Heart right ventricle (tissue), 16 donors: ENCODE results near the gene RTF1. TPM values are rescaled to one million over a fixed set of nuclear protein-coding genes. Genes with fewer than 3 reads are reported as not detected.

Source experiments
- ATAC-seq, 8 donors: fragments of 200-7000 bp; cut with Tn5 transposase; one replicate each; pipeline ENCODE4 v1.9.1; 2020; ENCODE audit warnings: mild to moderate bottlenecking in 8 of 8, moderate library complexity in 8 of 8, moderate number of reproducible peaks in 1 of 8
- DNase-seq, 2 donors: peaks; one replicate each; pipeline ENCODE4 v3.0.0-alpha.2; 2020
- H3K27ac ChIP-seq, 10 donors: fragments of 200-600 bp; sonication (generic) in 2 of 10; one replicate each; pipeline versions ENCODE4 v1.5.0 to v1.8.0; 2020 to 2022; ENCODE audit warnings: mild to moderate bottlenecking in 3 of 10
- H3K27me3 ChIP-seq, 7 donors: fragments of 200-600 bp; one replicate each; pipeline ENCODE4 v1.8.0; 2021 to 2022; ENCODE audit warnings: mild to moderate bottlenecking in 2 of 7
- H3K36me3 ChIP-seq, 9 donors: fragments of 200-600 bp; sonication (generic) in 1 of 9; one replicate each; pipeline versions ENCODE4 v1.5.0 to v1.8.0; 2020 to 2022; ENCODE audit warnings: mild to moderate bottlenecking in 2 of 9
- H3K4me1 ChIP-seq, 9 donors: fragments of 200-600 bp; sonication (generic) in 1 of 9; one replicate each; pipeline versions ENCODE4 v1.5.0 to v1.8.0; 2020 to 2022; ENCODE audit warnings: mild to moderate bottlenecking in 4 of 9
- H3K4me3 ChIP-seq, 10 donors: fragments of 200-600 bp; sonication (generic) in 2 of 10; one replicate each; pipeline versions ENCODE4 v1.5.0 to v1.8.0; 2020 to 2022; ENCODE audit warnings: mild to moderate bottlenecking in 7 of 10, moderate library complexity in 2 of 10
- H3K9me3 ChIP-seq, 11 donors: fragments of 200-600 bp in 10 of 11; sonication (generic) in 2 of 11; one replicate each; pipeline versions ENCODE4 v1.5.0 to v1.8.0; 2013 to 2022; ENCODE audit warnings: mild to moderate bottlenecking in 2 of 11, control low read depth in 1 of 11, moderate library complexity in 1 of 11
- WGBS, 2 donors: extraction: QIAGEN DNeasy Blood & Tissue Kit; methylation state at CpG; one replicate each; pipeline ENCODE4 v1.1.7; 2013; ENCODE audit warnings: inconsistent platforms in 1 of 2; 5-methylcytosine and 5-hydroxymethylcytosine counted together
- intact Hi-C, 10 donors: fragments of 100-400 bp; cut with DNase I; formaldehyde crosslinking; loops; one replicate each; pipeline versions ENCODE4 v1.11.1 to v1.14.2; 2022
- polyA plus RNA-seq, 2 donors: library from polyadenylated mRNA; stranded (reverse); fragments of 200-250 nt; gene quantifications; one replicate each; pipeline ENCODE4 v1.2.3, GENCODE V29; 2013
- total RNA-seq, 10 donors: library from RNA; stranded (reverse); fragmentation: NEBNext Ultra II Directional in 3 of 10; extraction: Animal tissue kit (Norgen Biotek cat#: 25700) in 3 of 10; gene quantifications; one replicate each; pipeline versions ENCODE4 v1.2.1 to v1.2.4, GENCODE V29; 2021 to 2023
- TF ChIP-seq, protein P1 (sequence below), 9 donors: fragments of 200-600 bp; sonication (generic) in 2 of 9; IDR thresholded peaks; one replicate each; pipeline versions ENCODE4 v1.5.0 to v1.8.0; 2021 to 2022; ENCODE audit warnings: antibody characterized with exemption in 9 of 9, mild to moderate bottlenecking in 5 of 9, moderate library complexity in 1 of 9
- donor health status: Arrhythmogenic right ventricular cardiomyopathy.
- donor health status: ischemic (EF 13 %, LVEDD 7.1; RV severe dilation, severe dysfunction).
- donor health status: healthy with polysubstance abuse.
- donor health status: DM: no; HTN: yes; CAD: no.
- donor health status: DM: no; HTN: no; CAD: no.
- donor health status: ischemic (EF 25% LVEDD 6.9; RV normal size, moderate dysfunction).
- donor health status: ischemic (EF 25% LVEDD 5.7; RV mildly dilated, moderate dysfunction).
- donor health status: healthy.
- donor health status: DM: yes; HTN: yes; CAD: no.
- donor health status: Ischemic cardiomyopathy.
- donor health status: ischemic (EF 35%, LVEDD 5.7; RV mildly dilated, moderate dysfunction).
- donor health status: nonischemic (EF 11% LVEDD 7.7; RV severe dilation, severe dysfunction).
- donor health status: DM: yes; HTN: yes; CAD: no.
- donor health status: PGD.
- donor health status: ischemic (EF 29% LVEDD 5.4; RV normal size, mild dysfunction).
- donor health status: nonischemic (EF 23%, LVEDD 6.1; RV moderate dilation, normal function).

The RTF1 gene
- total and polyA plus RNA-seq, 12 donors = 10.8 to 38.0 (median 30.7) TPM

DNA sequence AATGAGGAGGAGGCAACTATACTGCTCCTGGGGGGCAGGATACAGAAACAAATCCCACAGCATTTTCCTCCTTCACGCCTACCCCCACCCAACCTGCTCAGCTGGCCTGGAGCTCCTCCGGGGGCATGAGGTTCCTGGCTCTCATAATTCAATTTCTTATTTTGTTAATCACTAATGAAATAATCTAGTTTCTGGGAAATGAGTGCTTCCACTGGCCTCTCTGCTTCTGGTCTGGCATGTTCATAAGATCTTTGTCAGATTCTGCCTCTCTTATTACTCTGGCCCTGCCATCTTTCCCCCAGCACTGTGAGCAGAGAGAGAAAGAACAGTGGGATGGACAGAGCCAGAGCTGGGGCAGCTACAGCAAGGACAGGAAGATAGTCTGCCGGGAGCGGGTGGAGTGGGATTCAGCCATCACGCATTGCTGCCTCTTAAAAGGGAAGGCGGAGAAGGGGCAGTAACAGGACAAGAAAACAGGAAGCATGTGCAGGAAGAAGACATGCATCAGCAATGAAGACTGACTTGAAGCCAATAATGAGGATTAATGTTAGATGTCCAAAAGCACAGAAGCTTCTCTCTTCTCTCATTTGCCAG lies 113.6 kb downstream of the RTF1 start:
- TF ChIP-seq, protein P1, sequence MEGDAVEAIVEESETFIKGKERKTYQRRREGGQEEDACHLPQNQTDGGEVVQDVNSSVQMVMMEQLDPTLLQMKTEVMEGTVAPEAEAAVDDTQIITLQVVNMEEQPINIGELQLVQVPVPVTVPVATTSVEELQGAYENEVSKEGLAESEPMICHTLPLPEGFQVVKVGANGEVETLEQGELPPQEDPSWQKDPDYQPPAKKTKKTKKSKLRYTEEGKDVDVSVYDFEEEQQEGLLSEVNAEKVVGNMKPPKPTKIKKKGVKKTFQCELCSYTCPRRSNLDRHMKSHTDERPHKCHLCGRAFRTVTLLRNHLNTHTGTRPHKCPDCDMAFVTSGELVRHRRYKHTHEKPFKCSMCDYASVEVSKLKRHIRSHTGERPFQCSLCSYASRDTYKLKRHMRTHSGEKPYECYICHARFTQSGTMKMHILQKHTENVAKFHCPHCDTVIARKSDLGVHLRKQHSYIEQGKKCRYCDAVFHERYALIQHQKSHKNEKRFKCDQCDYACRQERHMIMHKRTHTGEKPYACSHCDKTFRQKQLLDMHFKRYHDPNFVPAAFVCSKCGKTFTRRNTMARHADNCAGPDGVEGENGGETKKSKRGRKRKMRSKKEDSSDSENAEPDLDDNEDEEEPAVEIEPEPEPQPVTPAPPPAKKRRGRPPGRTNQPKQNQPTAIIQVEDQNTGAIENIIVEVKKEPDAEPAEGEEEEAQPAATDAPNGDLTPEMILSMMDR (IDR thresholded peaks at IDR 0.05) = no peak
- WGBS, 2 donors = 72 to 77% methylated on average over 6 of the region's 6 CpGs
- no peak for DNase-seq
- peaks cover 0 to 5% (median 0%) of the 10 kb centered on the region in 9 donors for H3K4me1 ChIP-seq
- H3K27ac ChIP-seq = no peak overlapping the region
- no peaks in the 10 kb centered on the region for H3K9me3 ChIP-seq
- H3K27me3 ChIP-seq = no peaks in the 10 kb centered on the region
- ATAC-seq = no peak
- H3K4me3 ChIP-seq = no peak overlapping the region
- intact Hi-C loops = no loop called here
- H3K36me3 ChIP-seq = peaks cover 0 to 100% (median 80%) of the 10 kb centered on the region in 9 donors

Other genes starting within 250 kb of the RTF1 start
- not detected for gene EXD1, start 186.3 kb upstream of the RTF1 start, total RNA-seq
- gene EXD1, start 186.3 kb upstream of the RTF1 start, polyA plus RNA-seq = not detected
- 100 to 1,000 TPM in 9 of 10 donors, 10 to 100 TPM in 1; 86.5 to 133 (median 120) TPM for gene CHP1, start 185.8 kb upstream of the RTF1 start, total RNA-seq
- gene CHP1, start 185.8 kb upstream of the RTF1 start, polyA plus RNA-seq = 10 to 100 TPM; 22.5 to 93.1 TPM
- 1 to 10 TPM in 1 of 10 donors, under 1 TPM in 4, not detected in 5; 0.18 to 1.0 (median 0.23) TPM for gene OIP5, start 84.5 kb upstream of the RTF1 start, total RNA-seq
- gene OIP5, start 84.5 kb upstream of the RTF1 start, polyA plus RNA-seq = under 1 TPM in 1 of 2 donors, not detected in 1; 0.33 TPM
- 10 to 100 TPM in 1 of 10 donors, 1 to 10 TPM in 6, under 1 TPM in 3; 0.81 to 16.6 (median 1.6) TPM for gene NUSAP1, start 84.2 kb upstream of the RTF1 start, total RNA-seq
- under 1 TPM; 0.66 to 0.74 TPM for gene NUSAP1, start 84.2 kb upstream of the RTF1 start, polyA plus RNA-seq
- gene NDUFAF1, start 14.6 kb upstream of the RTF1 start, total RNA-seq = 10 to 100 TPM; 27.1 to 63.9 (median 44.8) TPM
- 10 to 100 TPM; 34.4 to 45.3 TPM for gene NDUFAF1, start 14.6 kb upstream of the RTF1 start, polyA plus RNA-seq
- gene ITPKA, start 76.8 kb downstream of the RTF1 start, total RNA-seq = 1 to 10 TPM in 6 of 10 donors, under 1 TPM in 4; 0.55 to 6.8 (median 1.5) TPM
- 1 to 10 TPM; 1.7 to 4.4 TPM for gene ITPKA, start 76.8 kb downstream of the RTF1 start, polyA plus RNA-seq
- gene LTK, start 96.7 kb downstream of the RTF1 start, total RNA-seq = 1 to 10 TPM in 2 of 10 donors, under 1 TPM in 8; 0.11 to 1.6 (median 0.49) TPM
- gene LTK, start 96.7 kb downstream of the RTF1 start, polyA plus RNA-seq = under 1 TPM; 0.28 to 0.95 TPM
- gene RPAP1, start 127.2 kb downstream of the RTF1 start, total RNA-seq = 10 to 100 TPM; 17.6 to 27.9 (median 24.6) TPM
- gene RPAP1, start 127.2 kb downstream of the RTF1 start, polyA plus RNA-seq = 10 to 100 TPM in 1 of 2 donors, 1 to 10 TPM in 1; 9.7 to 16.0 TPM
- 1 to 10 TPM; 1.2 to 6.3 (median 3.2) TPM for gene TYRO3, start 142.1 kb downstream of the RTF1 start, total RNA-seq
- 1 to 10 TPM; 2.7 to 9.6 TPM for gene TYRO3, start 142.1 kb downstream of the RTF1 start, polyA plus RNA-seq
- gene MGA, start 243.3 kb downstream of the RTF1 start, total RNA-seq = 10 to 100 TPM; 22.2 to 45.3 (median 35.9) TPM
- gene MGA, start 243.3 kb downstream of the RTF1 start, polyA plus RNA-seq = 1 to 10 TPM; 1.6 to 4.6 TPM